T-cell (primary cell): Measurements from ENCODE around the gene AFF4. TPM values are rescaled to one million over a fixed set of nuclear protein-coding genes. Genes with fewer than 3 reads are reported as not detected.

Experiments used
- ATAC-seq, 4 experiments: fragments of 200-7000 bp in 3 of 4; fragments of 150-1000 bp in 1 of 4; cut with Tn5 transposase; replicated peaks in 1 of 4; 1 replicate in 3 of 4; 2 replicates in 1 of 4; pipeline ENCODE4 v1.10.0; 2021; ENCODE audit warnings: moderate library complexity in 3 of 4, mild to moderate bottlenecking in 2 of 4, moderate number of reproducible peaks in 1 of 4
- CTCF ChIA-PET, 2 donors: fragments of 300-600 bp; sonication (Branson Sonifier 250); formaldehyde crosslinking; loops; one replicate each; lab custom pipeline; 2022; ENCODE audit warnings: antibody characterized with exemption in 2 of 2; lab: Charles Lee
- POLR2A ChIA-PET, 2 donors: fragments of 300-600 bp; sonication (Branson Sonifier 250); formaldehyde crosslinking; loops; one replicate each; lab custom pipeline; 2022; ENCODE audit warnings: antibody characterized with exemption in 2 of 2; lab: Charles Lee
- DNase-seq, 35 experiments: peaks; one replicate each; pipeline versions ENCODE4 v3.0.0 to v3.0.0-alpha.2; 2013 to 2023
- H3K27ac ChIP-seq: one replicate; pipeline ENCODE4 v1.5.1; 2013; ENCODE audit warnings: low read length
- H3K27me3 ChIP-seq, 2 experiments: replicated peaks in 1 of 2; 1 replicate in 1 of 2; 2 replicates in 1 of 2; pipeline versions ENCODE4 v1.6.1 to v1.7.0; 2013; ENCODE audit warnings: low read length in 1 of 2, mixed read lengths in 1 of 2; ENCODE audit not compliant: control insufficient read depth in 2 of 2, insufficient read depth in 2 of 2; ENCODE audit errors: extremely low read depth in 1 of 2
- H3K36me3 ChIP-seq, 2 donors: 1 replicate in 1 of 2; 2 replicates in 1 of 2; pipeline versions ENCODE4 v1.6.1 to v1.7.0; 2013; ENCODE audit warnings: low read length in 1 of 2; ENCODE audit not compliant: control insufficient read depth in 2 of 2, insufficient read depth in 1 of 2; ENCODE audit errors: extremely low read depth in 1 of 2
- H3K4me1 ChIP-seq, 2 experiments: 1 replicate in 1 of 2; 2 replicates in 1 of 2; pipeline versions ENCODE4 v1.6.1 to v1.7.0; 2013; ENCODE audit warnings: low read length in 2 of 2, mixed read lengths in 1 of 2; ENCODE audit not compliant: insufficient read depth in 2 of 2, control insufficient read depth in 1 of 2; ENCODE audit errors: extremely low read depth in 1 of 2
- H3K4me3 ChIP-seq, 2 donors: 1 replicate in 1 of 2; 2 replicates in 1 of 2; pipeline versions ENCODE4 v1.5.1 to v1.7.0; 2013; ENCODE audit warnings: mild to moderate bottlenecking in 2 of 2, low read length in 1 of 2, moderate library complexity in 1 of 2; ENCODE audit not compliant: control insufficient read depth in 1 of 2; ENCODE audit errors: extremely low read depth in 1 of 2
- H3K9me3 ChIP-seq: 2 replicates; pipeline ENCODE4 v1.7.0; 2013
- H3K27ac Mint-ChIP-seq, 2 donors: one replicate each; pipeline ENCODE4 v1.8.0; 2020 to 2021; ENCODE audit warnings: mild to moderate bottlenecking in 2 of 2, mixed read lengths in 2 of 2
- H3K27me3 Mint-ChIP-seq, 2 donors: one replicate each; pipeline ENCODE4 v1.8.0; 2021 to 2022; ENCODE audit warnings: mixed read lengths in 2 of 2
- H3K36me3 Mint-ChIP-seq: one replicate; pipeline ENCODE4 v1.8.0; 2021; ENCODE audit warnings: mixed read lengths
- H3K4me1 Mint-ChIP-seq, 3 donors: one replicate each; pipeline ENCODE4 v1.8.0; 2020 to 2022; ENCODE audit warnings: mixed read lengths in 3 of 3, mild to moderate bottlenecking in 1 of 3
- H3K4me3 Mint-ChIP-seq, 3 donors: one replicate each; pipeline ENCODE4 v1.8.0; 2020 to 2022; ENCODE audit warnings: mild to moderate bottlenecking in 3 of 3, mixed read lengths in 3 of 3, moderate library complexity in 3 of 3
- H3K9me3 Mint-ChIP-seq, 3 donors: one replicate each; pipeline ENCODE4 v1.8.0; 2020 to 2022; ENCODE audit warnings: mixed read lengths in 3 of 3
- WGBS: methylation state at CpG from one replicate; pipeline ENCODE4 v1.1.5; 2013; ENCODE audit warnings: missing lambda C conversion rate; ENCODE audit not compliant: insufficient coverage; 5-methylcytosine and 5-hydroxymethylcytosine counted together
- total RNA-seq, 35 experiments: library from RNA in 6 of 35; stranded (reverse) in 6 of 35; fragments of 120-200 nt in 1 of 35; gene quantifications; one replicate each; pipeline versions ENCODE4 v1.2.1 to v1.2.4 and lab custom pipeline; 2013 to 2026

AFF4 gene
- total RNA-seq, 5 donors from 2014 or later (not counting 1 experiment from before 2014, with no cell fraction given) = 44.2 to 74.1 (median 53.0) TPM

DNA sequence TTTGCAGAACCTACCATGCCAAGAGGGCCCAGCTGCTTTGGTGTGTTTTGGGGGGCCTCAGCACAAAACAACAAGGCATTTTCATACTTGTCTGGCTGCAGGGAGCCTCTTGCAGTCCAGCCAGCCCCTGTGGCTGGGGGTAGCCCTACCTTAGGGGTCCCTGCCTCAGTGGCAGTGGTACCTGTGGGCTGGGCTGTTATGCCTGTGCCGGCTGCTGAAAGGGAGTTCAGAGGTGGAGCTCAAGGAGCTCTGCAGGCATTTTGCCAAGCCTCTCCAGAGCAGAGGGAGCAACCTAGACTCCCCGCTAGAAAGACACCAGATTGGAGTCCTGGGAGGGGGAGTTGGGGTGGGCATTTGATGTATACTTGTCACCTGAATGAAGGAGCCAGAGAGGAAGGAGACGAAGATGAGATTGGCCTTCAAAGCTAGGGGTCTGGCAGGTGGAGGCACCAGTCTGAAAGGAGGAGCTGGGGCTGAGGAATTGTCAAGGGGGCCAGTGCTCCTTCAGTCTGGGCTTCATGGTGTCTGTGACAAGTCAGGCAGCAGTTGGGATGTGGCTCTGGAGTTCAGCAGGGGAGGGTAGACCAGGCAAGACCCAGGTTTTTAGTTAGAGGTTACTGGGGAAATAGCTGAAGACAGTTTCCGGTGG, 134.5 kb downstream of the AFF4 start:
- Mint-ChIP-seq H3K36me3 (no peaks in the 10 kb centered on the region), H3K27ac (peak overlapping the region in 1 of 2 donors; percentile 36), H3K27me3 (peaks cover 33 to 62% of the 10 kb centered on the region in 2 donors), H3K4me1 (peaks cover 10 to 23% (median 11%) of the 10 kb centered on the region in 3 donors), H3K9me3 (no peaks in the 10 kb centered on the region), H3K4me3 (peak overlapping the region; percentile 81 to 88 (median 87))
- ATAC-seq = no peak
- H3K4me1 ChIP-seq = peaks cover 0 to 25% of the 10 kb centered on the region in 2 experiments
- no peaks in the 10 kb centered on the region for H3K9me3 ChIP-seq
- no peak for DNase-seq
- H3K27me3 ChIP-seq = peaks cover 6 to 65% of the 10 kb centered on the region in 2 experiments
- no peaks in the 10 kb centered on the region for H3K36me3 ChIP-seq
- 81% methylated on average over 4 of the region's 4 CpGs for WGBS
- CTCF ChIA-PET = interaction anchor here (0.6 to 2.0 kb wide), 8 partner anchors 8 to 183 kb away, joined by 3 to 10 read pairs (median 4); partner anchors contain the start of genes LEAP2 (in 1 of the 2) and SOWAHA (in 1 of the 2)
- no peak overlapping the region for H3K27ac ChIP-seq
- POLR2A ChIA-PET = interaction anchor here in 1 of 2 donors (1.0 kb wide), 1 partner anchor 64 kb away, joined by 3 read pairs; no protein-coding TSS in a partner anchor
- no peak overlapping the region for H3K4me3 ChIP-seq

DNA sequence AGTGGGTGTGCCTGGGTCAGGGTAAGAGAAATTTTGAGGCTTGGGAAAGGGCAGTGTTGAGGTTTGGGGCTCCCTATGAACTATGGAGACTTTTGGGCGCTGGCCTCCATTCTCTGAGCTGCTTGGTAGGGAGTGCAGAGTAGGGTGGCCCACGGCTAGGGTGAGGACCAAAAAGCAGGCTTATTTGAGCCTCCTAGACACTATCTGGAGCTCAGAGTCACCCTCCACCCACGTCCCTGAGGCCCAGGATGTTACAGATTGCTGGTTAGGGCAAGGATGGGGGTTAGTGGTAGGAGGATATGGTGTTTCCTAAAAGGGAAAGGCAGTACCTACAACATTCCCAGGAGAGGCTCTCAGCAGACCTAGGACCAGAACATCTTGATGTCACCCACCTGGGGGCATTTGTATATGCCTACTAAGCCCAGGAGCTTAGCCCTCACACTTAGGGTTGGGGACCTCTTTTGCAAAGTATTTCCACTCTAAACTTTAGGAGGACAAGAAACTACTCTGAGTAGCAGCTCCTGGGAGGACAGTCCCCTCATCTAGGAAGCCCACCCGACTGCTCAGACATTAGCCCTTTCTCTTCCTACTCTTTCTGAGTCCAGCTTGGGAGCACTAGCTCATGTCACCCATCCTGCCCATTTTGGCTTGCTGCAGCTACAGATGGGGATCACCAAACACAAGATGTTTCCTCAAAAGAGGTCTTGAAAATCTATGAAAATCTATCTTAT, 135.3 kb downstream of the AFF4 start:
- Histone ChIP-seq H3K27ac (no peak overlapping the region), H3K4me3 (no peak overlapping the region), H3K27me3 (peaks cover 6 to 74% of the 10 kb centered on the region in 2 experiments), H3K4me1 (peaks cover 0 to 29% of the 10 kb centered on the region in 2 experiments), H3K36me3 (no peaks in the 10 kb centered on the region), H3K9me3 (no peaks in the 10 kb centered on the region)
- Mint-ChIP-seq H3K4me1 (peaks cover 10 to 23% (median 11%) of the 10 kb centered on the region in 3 donors), H3K27me3 (peaks cover 34 to 67% of the 10 kb centered on the region in 2 donors), H3K27ac (no peak overlapping the region), H3K36me3 (no peaks in the 10 kb centered on the region), H3K9me3 (no peaks in the 10 kb centered on the region), H3K4me3 (no peak overlapping the region)
- ATAC-seq (no peak), DNase-seq (no peak)
- CTCF ChIA-PET = interaction anchor here in 1 of 2 donors (0.6 to 2.0 kb wide), 6 partner anchors 8 to 184 kb away, joined by 3 to 10 read pairs (median 4); partner anchors contain the start of genes LEAP2 and SOWAHA
- WGBS = 88% methylated on average over 1 of the region's 4 CpGs
- POLR2A ChIA-PET = interaction anchor here in 1 of 2 donors (1.0 kb wide), 1 partner anchor 65 kb away, joined by 3 read pairs; no protein-coding TSS in a partner anchor

DNA sequence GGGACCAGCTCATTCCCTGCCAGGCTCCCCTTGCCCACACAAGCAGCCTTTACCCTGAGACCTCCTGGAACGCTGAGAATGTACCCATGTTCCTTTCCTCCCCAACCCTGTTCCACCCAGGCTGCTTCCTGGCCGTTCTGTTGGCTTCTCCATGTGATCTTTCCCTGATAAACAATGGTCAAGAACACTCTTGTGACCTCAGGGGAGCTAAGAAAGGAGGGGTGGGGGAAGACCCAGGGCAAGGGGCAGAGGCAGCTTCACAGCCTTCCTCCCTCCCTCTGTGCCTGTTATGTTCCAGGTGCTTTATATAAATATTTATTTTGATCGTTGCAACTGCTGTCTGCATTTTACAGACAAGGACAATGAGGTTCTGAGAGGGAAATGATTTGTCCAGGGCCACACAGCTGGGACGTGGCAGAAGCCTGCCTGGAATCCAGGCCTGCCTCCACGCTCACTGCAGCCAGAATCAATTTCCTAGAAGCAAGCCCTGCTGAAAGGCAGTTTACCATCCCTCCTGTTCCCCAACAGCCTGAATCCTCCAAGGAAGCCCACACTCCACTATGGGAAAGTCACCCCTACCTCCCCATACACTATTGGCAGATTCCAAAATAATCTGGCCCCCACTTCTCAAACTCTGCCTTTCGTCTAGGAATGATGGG, 136.9 kb downstream of the AFF4 start:
- Mint-ChIP-seq H3K9me3 (no peaks in the 10 kb centered on the region), H3K4me1 (peaks cover 10 to 23% (median 11%) of the 10 kb centered on the region in 3 donors), H3K27me3 (peaks cover 34 to 65% of the 10 kb centered on the region in 2 donors), H3K36me3 (no peaks in the 10 kb centered on the region), H3K27ac (no peak overlapping the region), H3K4me3 (peak overlapping the region in 2 of 3 donors; percentile 37 to 49)
- peaks cover 6 to 78% of the 10 kb centered on the region in 2 experiments for H3K27me3 ChIP-seq
- ChIA-PET CTCF (no interaction called here), POLR2A (no interaction called here)
- no peaks in the 10 kb centered on the region for H3K36me3 ChIP-seq
- H3K9me3 ChIP-seq = no peaks in the 10 kb centered on the region
- no peak for DNase-seq
- H3K4me3 ChIP-seq = no peak overlapping the region
- peaks cover 0 to 29% of the 10 kb centered on the region in 2 experiments for H3K4me1 ChIP-seq
- H3K27ac ChIP-seq = no peak overlapping the region
- WGBS = 88% methylated on average over 2 of the region's 6 CpGs
- no peak for ATAC-seq

DNA sequence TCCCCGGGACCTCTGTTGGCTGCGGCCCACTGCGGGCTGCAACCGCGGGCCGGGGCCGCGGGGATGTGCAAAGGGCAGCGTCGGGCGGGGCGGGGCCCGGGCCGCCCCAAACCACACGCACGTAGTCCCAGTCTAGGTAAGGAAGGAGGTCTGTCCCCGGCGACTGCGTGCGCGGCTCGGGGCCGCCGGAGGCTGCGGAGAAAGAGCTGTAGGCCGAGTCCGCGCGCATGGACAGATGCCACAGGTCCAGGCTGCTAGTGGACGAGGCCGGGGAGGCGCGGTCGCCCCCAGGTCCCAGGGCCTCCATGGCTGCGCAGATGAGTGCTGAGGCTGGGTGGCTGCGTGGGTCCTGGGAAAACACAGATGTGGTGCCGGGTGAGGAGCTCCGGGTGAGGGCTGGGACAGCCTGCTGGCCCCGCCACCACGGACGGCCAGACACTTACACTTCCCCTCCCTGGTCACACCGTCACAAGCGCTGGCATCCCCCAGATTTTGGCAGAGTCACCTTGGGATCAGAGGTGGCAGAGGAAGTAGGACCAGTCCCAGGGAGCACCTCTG, 137.5 kb downstream of the AFF4 start:
- H3K4me1 Mint-ChIP-seq = peaks cover 4 to 17% (median 7%) of the 10 kb centered on the region in 3 donors

More for the DNA sequence above, 137.5 kb downstream of the AFF4 start:
- Mint-ChIP-seq H3K27me3 (peaks cover 27 to 59% of the 10 kb centered on the region in 2 donors), H3K36me3 (no peaks in the 10 kb centered on the region), H3K4me3 (peak overlapping the region in 2 of 3 donors; percentile 31 to 49), H3K9me3 (no peaks in the 10 kb centered on the region), H3K27ac (no peak overlapping the region)
- H3K4me1 ChIP-seq = peaks cover 0 to 26% of the 10 kb centered on the region in 2 experiments
- peak in 1 of 35 experiments; percentile 33 for DNase-seq
- H3K9me3 ChIP-seq = no peaks in the 10 kb centered on the region
- no peaks in the 10 kb centered on the region for H3K36me3 ChIP-seq
- peaks cover 6 to 71% of the 10 kb centered on the region in 2 experiments for H3K27me3 ChIP-seq
- peak overlapping the region in 1 of 2 donors; percentile 42 for H3K4me3 ChIP-seq
- 20% methylated on average over 26 of the region's 43 CpGs for WGBS
- no peak overlapping the region for H3K27ac ChIP-seq
- peak in 3 of 4 experiments; percentile 25 to 28 (median 25) for ATAC-seq
- ChIA-PET POLR2A (interaction anchor here in 1 of 2 donors (0.6 kb wide), 1 partner anchor 326 kb away, joined by 4 read pairs; no protein-coding TSS in a partner anchor), CTCF (no interaction called here)

Other genes with a start within 250 kb of the AFF4 start
- gene KIF3A, start 226.1 kb downstream of the AFF4 start, total RNA-seq = 10 to 100 TPM; 13.8 to 15.9 (median 15.2) TPM
- 10 to 100 TPM in 3 of 5 donors, 1 to 10 TPM in 2; 5.8 to 13.8 (median 11.0) TPM for gene CCNI2, start 216.2 kb downstream of the AFF4 start, total RNA-seq
- gene SEPTIN8, start 186.4 kb downstream of the AFF4 start, total RNA-seq = 10 to 100 TPM in 4 of 5 donors, 1 to 10 TPM in 1; 6.6 to 12.4 (median 11.0) TPM
- gene SOWAHA, start 150.3 kb downstream of the AFF4 start, total RNA-seq = not detected
- gene SHROOM1, start 133.0 kb downstream of the AFF4 start, total RNA-seq = 1 to 10 TPM in 1 of 5 donors, under 1 TPM in 2, not detected in 2; 0.35 to 1.1 (median 0.62) TPM
- gene GDF9, start 97.2 kb downstream of the AFF4 start, total RNA-seq = 1 to 10 TPM in 2 of 5 donors, under 1 TPM in 3; 0.63 to 1.9 (median 0.92) TPM
- gene UQCRQ, start 97.0 kb downstream of the AFF4 start, total RNA-seq = 100 to 1,000 TPM; 119 to 139 (median 132) TPM
- 1 to 10 TPM; 1.3 to 6.2 (median 3.7) TPM for gene LEAP2, start 90.0 kb downstream of the AFF4 start, total RNA-seq
- gene ZCCHC10, start 62.9 kb upstream of the AFF4 start, total RNA-seq = 10 to 100 TPM; 15.6 to 19.5 (median 16.3) TPM
- gene HSPA4, start 88.4 kb upstream of the AFF4 start, total RNA-seq = 10 to 100 TPM; 47.0 to 55.3 (median 48.1) TPM